ENCODE data around the gene CHAMP1. TPM values are rescaled to one million over a fixed set of nuclear protein-coding genes. Genes with fewer than 3 reads are reported as not detected.

The CHAMP1 gene
- total RNA-seq, 1 experiment from 2014 or later, result 16.0 TPM

DNA sequence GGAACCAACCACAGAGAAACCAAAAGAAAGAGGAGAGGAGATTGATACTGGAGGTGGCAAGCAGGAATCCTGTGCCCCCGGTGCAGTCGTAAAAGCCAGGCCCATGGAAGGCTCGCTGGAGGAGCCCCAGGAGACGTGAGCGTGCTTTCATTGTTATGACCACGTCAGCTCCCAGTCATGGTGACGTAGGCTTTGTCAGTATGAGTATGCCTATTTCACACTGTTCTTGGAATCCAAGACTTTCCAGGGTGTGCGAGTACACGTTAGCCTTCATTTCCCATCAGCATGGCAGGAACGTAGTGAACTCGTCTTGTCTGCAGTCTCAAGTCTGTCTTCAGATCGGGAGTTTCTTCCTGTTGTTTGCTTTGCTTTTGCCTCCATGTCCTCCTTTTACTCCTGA lies 15.4 kb upstream of the CHAMP1 start:
- 0 out of 2 replicates have a peak, but pooled peaks cover 5% of the 10 kb centered on the region for H3K36me3 ChIP-seq (ENCODE audit: low read depth)
- TF ChIP-seq EZH2 (IDR thresholded peaks at IDR 0.05; ENCODE audit: low read depth), result no peak
- TF ChIP-seq, protein P1, sequence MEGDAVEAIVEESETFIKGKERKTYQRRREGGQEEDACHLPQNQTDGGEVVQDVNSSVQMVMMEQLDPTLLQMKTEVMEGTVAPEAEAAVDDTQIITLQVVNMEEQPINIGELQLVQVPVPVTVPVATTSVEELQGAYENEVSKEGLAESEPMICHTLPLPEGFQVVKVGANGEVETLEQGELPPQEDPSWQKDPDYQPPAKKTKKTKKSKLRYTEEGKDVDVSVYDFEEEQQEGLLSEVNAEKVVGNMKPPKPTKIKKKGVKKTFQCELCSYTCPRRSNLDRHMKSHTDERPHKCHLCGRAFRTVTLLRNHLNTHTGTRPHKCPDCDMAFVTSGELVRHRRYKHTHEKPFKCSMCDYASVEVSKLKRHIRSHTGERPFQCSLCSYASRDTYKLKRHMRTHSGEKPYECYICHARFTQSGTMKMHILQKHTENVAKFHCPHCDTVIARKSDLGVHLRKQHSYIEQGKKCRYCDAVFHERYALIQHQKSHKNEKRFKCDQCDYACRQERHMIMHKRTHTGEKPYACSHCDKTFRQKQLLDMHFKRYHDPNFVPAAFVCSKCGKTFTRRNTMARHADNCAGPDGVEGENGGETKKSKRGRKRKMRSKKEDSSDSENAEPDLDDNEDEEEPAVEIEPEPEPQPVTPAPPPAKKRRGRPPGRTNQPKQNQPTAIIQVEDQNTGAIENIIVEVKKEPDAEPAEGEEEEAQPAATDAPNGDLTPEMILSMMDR (conservative IDR thresholded peaks at IDR 0.05), result no peak
- H3F3A ChIP-seq (ENCODE audit: insufficient read depth, low read depth), result peaks cover 4% of the 10 kb centered on the region; the same call in 1 of the 2 replicates

DNA sequence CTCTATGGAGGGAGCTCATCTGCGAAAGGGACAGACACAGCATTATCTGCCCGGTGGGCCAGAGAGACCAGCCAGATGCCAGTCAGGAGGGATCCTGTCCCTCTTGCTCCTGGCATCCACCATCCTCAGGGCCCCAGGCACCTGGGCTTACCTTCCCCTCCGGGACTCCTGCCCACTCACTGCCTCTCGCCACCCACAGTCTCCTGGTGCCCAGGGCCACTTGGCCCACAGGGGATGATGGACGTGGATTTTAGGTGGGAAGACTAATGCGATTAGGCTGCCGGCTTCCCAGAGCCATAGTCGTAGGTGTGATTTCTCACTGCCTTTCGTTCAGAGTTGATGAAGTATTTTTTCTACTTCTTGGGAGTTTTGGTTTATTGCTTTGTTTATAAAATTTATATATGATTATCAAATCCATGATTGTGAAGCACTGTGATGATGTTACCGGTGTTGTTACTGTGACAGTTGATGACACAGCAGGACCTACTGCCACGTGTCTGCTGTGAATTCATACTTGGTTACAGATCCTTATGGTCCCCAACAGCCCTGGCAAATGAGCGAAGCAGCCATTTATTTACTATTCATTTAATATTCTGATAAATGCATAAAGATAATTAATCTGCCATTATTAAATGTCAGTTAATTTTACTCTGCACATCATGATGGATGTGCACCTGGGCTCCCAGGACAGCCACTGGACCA lies 14.5 kb upstream of the CHAMP1 start:
- no TSS peak for BruUV-seq (replicated peaks)
- TF ChIP-seq, protein P1 (conservative IDR thresholded peaks at IDR 0.05), result no peak
- no peak for TF ChIP-seq EZH2 (IDR thresholded peaks at IDR 0.05; ENCODE audit: low read depth)
- intact Hi-C loops (cut with micrococcal nuclease; ENCODE audit: unreplicated experiment), result no loop called here
- H4K20me1 ChIP-seq (ENCODE audit: insufficient read depth), result no peaks in the 10 kb centered on the region
- peaks cover 4% of the 10 kb centered on the region; the same call in 1 of the 2 replicates for H3F3A ChIP-seq (ENCODE audit: insufficient read depth, low read depth)
- no peak overlapping the region for H2AFZ ChIP-seq
- no peaks in the 10 kb centered on the region for H3K9me2 ChIP-seq (ENCODE audit: insufficient read depth)
- ChIA-PET POLR2A (ENCODE audit: unreplicated experiment) (no interaction called here), CTCF (no interaction called here)
- H3K79me2 ChIP-seq (ENCODE audit: low read depth), result no peaks in the 10 kb centered on the region
- H3K27ac ChIP-seq, result no peak overlapping the region
- no peak overlapping the region for H3K4me3 ChIP-seq
- H3K4me1 ChIP-seq (replicated peaks; ENCODE audit: insufficient read depth), result no peaks in the 10 kb centered on the region
- no peak overlapping the region for H3K4me2 ChIP-seq
- no peak for DNase-seq
- peaks cover 5% of the 10 kb centered on the region; the same call in 1 of the 2 replicates for H3K36me3 ChIP-seq (ENCODE audit: low read depth)
- H3K9me3 ChIP-seq (ENCODE audit: insufficient read depth, low read depth), result no peaks in the 10 kb centered on the region
- H3K27me3 ChIP-seq (ENCODE audit: insufficient read depth, low read depth), result no peaks in the 10 kb centered on the region

More for the DNA sequence above, 15.4 kb upstream of the CHAMP1 start:
- Histone ChIP-seq H2AFZ (no peak overlapping the region), H3K27me3 (ENCODE audit: insufficient read depth, low read depth) (no peaks in the 10 kb centered on the region), H3K4me2 (no peak overlapping the region), H3K27ac (no peak overlapping the region), H3K79me2 (ENCODE audit: low read depth) (no peaks in the 10 kb centered on the region), H4K20me1 (ENCODE audit: insufficient read depth) (no peaks in the 10 kb centered on the region), H3K9me3 (ENCODE audit: insufficient read depth, low read depth) (no peaks in the 10 kb centered on the region), H3K9me2 (ENCODE audit: insufficient read depth) (no peaks in the 10 kb centered on the region), H3K4me3 (no peak overlapping the region), H3K4me1 (replicated peaks; ENCODE audit: insufficient read depth) (no peaks in the 10 kb centered on the region)
- no peak for DNase-seq
- POLR2A ChIA-PET (ENCODE audit: unreplicated experiment), result no interaction called here
- CTCF ChIA-PET, result no interaction called here
- BruUV-seq (replicated peaks), result no TSS peak
- intact Hi-C loops (cut with micrococcal nuclease; ENCODE audit: unreplicated experiment), result no loop called here

DNA sequence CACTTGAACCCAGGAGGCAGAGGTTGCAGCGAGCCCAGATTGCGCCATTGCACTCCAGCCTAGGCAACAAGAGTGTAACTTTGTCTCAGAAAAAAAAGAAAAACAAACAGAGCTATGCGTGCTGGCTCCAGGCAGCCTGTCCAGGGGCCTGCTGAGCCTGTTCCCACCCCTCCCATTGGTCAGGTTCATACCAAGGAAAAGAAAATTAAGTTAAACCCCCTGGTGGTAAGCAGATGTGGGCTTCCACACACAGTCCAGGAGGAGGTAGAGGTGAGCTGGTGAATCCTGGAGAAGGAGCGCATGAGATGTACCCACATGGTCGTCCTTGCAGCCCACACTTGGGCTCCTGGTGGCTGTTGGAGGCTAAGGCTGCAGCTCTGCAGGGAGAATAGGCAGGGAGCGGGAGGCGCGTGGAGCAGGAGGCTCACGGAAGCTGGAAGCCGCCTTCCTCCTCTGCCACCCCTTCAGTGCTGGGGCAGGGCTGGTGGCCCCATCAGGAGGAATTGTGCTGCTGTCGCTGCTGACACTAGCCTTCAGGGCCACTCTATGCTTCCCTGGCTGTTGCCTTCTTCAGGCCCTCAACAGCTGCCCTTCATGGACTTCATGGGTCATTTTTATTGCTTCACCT lies 10.5 kb upstream of the CHAMP1 start:
- CTCF ChIA-PET, result no interaction called here
- Histone ChIP-seq H3K27me3 (ENCODE audit: insufficient read depth, low read depth) (no peaks in the 10 kb centered on the region), H3K9me3 (ENCODE audit: insufficient read depth, low read depth) (no peaks in the 10 kb centered on the region), H3K4me1 (replicated peaks; ENCODE audit: insufficient read depth) (no peaks in the 10 kb centered on the region), H3K4me3 (no peak overlapping the region), H3K79me2 (ENCODE audit: low read depth) (no peaks in the 10 kb centered on the region), H3K4me2 (no peak overlapping the region), H3F3A (ENCODE audit: insufficient read depth, low read depth) (peaks cover 6% of the 10 kb centered on the region; the same call in 1 of the 2 replicates), H3K27ac (no peak overlapping the region), H3K9me2 (ENCODE audit: insufficient read depth) (no peaks in the 10 kb centered on the region), H2AFZ (no peak overlapping the region), H3K36me3 (ENCODE audit: low read depth) (peaks cover 5% of the 10 kb centered on the region; the same call in 1 of the 2 replicates), H4K20me1 (ENCODE audit: insufficient read depth) (no peaks in the 10 kb centered on the region)
- intact Hi-C loops (cut with micrococcal nuclease; ENCODE audit: unreplicated experiment), result no loop called here
- no TSS peak for BruUV-seq (replicated peaks)
- DNase-seq, result no peak
- POLR2A ChIA-PET (ENCODE audit: unreplicated experiment), result no interaction called here
- TF ChIP-seq, protein P1 (conservative IDR thresholded peaks at IDR 0.05), result no peak
- no peak for TF ChIP-seq EZH2 (IDR thresholded peaks at IDR 0.05; ENCODE audit: low read depth)
